A673 (cell line): ENCODE results near the gene KCNQ1OT1.

ENCODE experiments used
- CTCF ChIP-seq: fragments of 300-800, 200-600 bp; sonication (generic); conservative IDR thresholded peaks from 2 replicates; pipeline ENCODE4 v1.5.1; 2017; ENCODE audit warnings: low read depth, mild to moderate bottlenecking, antibody characterized with exemption, low read length, moderate library complexity, mixed read lengths
- EZH2 ChIP-seq: fragments of 200-600 bp; sonication (generic); IDR thresholded peaks from 2 replicates; pipeline ENCODE4 v1.6.1; 2017; ENCODE audit warnings: borderline replicate concordance, low read depth, mild to moderate bottlenecking, mixed read lengths, antibody characterized with exemption, low read length; ENCODE audit not compliant: poor library complexity, severe bottlenecking

DNA sequence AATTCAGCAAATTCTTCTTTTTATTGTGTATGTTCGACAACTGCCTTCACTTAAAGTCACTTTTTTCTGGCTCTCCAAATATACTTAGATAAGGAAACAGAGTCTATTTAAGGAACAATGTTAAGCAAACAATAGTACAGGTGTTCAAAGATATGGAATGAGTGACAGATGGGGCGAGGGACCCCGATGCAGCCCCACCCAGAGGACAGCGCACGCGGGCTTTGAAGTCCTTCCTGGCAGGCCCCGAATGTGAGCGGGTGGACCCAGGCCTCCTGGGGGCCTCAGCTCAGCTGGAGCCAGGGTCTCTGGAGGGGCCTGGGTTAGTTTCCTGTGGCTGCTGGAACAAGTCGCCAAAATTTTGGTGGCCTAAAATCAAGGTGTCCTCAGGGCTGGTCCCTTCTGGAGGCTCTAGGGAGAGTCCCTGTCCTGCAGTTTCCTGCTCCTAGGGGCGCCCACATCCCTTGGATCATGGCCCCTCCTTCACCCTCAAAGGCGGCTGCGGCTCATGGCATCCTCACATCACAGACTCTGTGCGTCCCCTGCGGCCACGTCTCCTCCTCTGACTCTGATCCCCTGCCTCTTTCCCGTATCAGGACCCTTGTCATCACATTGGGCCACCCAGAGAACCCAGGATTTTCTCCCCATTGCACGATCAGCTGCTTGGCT, 40.6 kb upstream of the KCNQ1OT1 start:
- no peak for TF ChIP-seq CTCF
- TF ChIP-seq EZH2, result no peak
